Measurements from ENCODE around the gene SFXN5. TPM values are rescaled to one million over a fixed set of nuclear protein-coding genes. Genes with fewer than 3 reads are reported as not detected.

Gene SFXN5
- total and polyA plus RNA-seq, 2 of the 8 experiments (the other 6 are each of a cell fraction or from before 2014, with no cell fraction given): 29.3 to 33.1 TPM

- no peak for TF ChIP-seq CHD7 (IDR thresholded peaks at IDR 0.05; ENCODE audit: insufficient replicate concordance, low read length)
- TF ChIP-seq ZNF274 (IDR thresholded peaks at IDR 0.05; ENCODE audit: borderline replicate concordance, extremely low read depth, low read length): no peak
- no peak for TF ChIP-seq GABPA (IDR thresholded peaks at IDR 0.05; ENCODE audit: borderline replicate concordance, insufficient read depth, low read length)
- no peak for TF ChIP-seq JUND (IDR thresholded peaks at IDR 0.05; ENCODE audit: low read length)
- TF ChIP-seq HDAC2 (IDR thresholded peaks at IDR 0.05; ENCODE audit: borderline replicate concordance in 1 of 2, low read depth in 2 of 2, low read length in 2 of 2): no peak
- TF ChIP-seq TEAD4 (IDR thresholded peaks at IDR 0.05; ENCODE audit: low read depth, low read length): no peak
- no peak for TF ChIP-seq CREB1 (IDR thresholded peaks at IDR 0.05)
- TF ChIP-seq PHF8 (conservative IDR thresholded peaks at IDR 0.05; ENCODE audit: low read depth, low read length): no peak
- TF ChIP-seq KDM1A (IDR thresholded peaks at IDR 0.05; ENCODE audit: borderline replicate concordance, low read length): no peak
- no peak for TF ChIP-seq KDM4A (IDR thresholded peaks at IDR 0.05; ENCODE audit: low read depth, low read length, severe bottlenecking)
Observed at GRCh38 chr2:72943540-72944395, 127.7 kb downstream of the SFXN5 start (continued).
